Heart left ventricle (tissue), 16 donors: ENCODE results near the gene ARF3. TPM values are rescaled to one million over a fixed set of nuclear protein-coding genes. Genes with fewer than 3 reads are reported as not detected.
"Not testable (repeated sequence)": the region's sequence is repeated elsewhere in the genome, so short reads cannot be mapped to it uniquely, and the experiment has no call there.

ENCODE experiments used
- ATAC-seq, 4 donors: fragments of 200-7000 bp; cut with Tn5 transposase; one replicate each; pipeline ENCODE4 v1.9.1; 2020 to 2022; ENCODE audit warnings: moderate library complexity in 4 of 4, mild to moderate bottlenecking in 3 of 4, moderate number of reproducible peaks in 1 of 4
- DNase-seq, 5 donors: peaks; one replicate each; pipeline ENCODE4 v3.0.0-alpha.2; 2020
- H3K27ac ChIP-seq, 12 donors: fragments of 200-600 bp; sonication (generic) in 4 of 12; one replicate each; pipeline versions ENCODE4 v1.5.0 to v1.8.0; 2016 to 2022; ENCODE audit warnings: mild to moderate bottlenecking in 2 of 12
- H3K27me3 ChIP-seq, 9 donors: fragments of 200-600 bp; sonication (generic) in 2 of 9; one replicate each; pipeline versions ENCODE4 v1.5.1 to v1.8.0; 2016 to 2022; ENCODE audit warnings: mild to moderate bottlenecking in 3 of 9
- H3K36me3 ChIP-seq, 9 donors: fragments of 200-600 bp; sonication (generic) in 2 of 9; one replicate each; pipeline versions ENCODE4 v1.5.0 to v1.8.0; 2018 to 2022; ENCODE audit warnings: mild to moderate bottlenecking in 2 of 9
- H3K4me1 ChIP-seq, 12 donors: fragments of 200-600 bp; sonication (generic) in 4 of 12; one replicate each; pipeline versions ENCODE4 v1.5.0 to v1.8.0; 2016 to 2022; ENCODE audit warnings: mild to moderate bottlenecking in 3 of 12
- H3K4me3 ChIP-seq, 12 donors: fragments of 200-600 bp; sonication (generic) in 4 of 12; one replicate each; pipeline versions ENCODE4 v1.5.0 to v1.8.0; 2017 to 2022; ENCODE audit warnings: mild to moderate bottlenecking in 9 of 12, moderate library complexity in 4 of 12
- H3K9me3 ChIP-seq, 12 donors: fragments of 200-600 bp; sonication (generic) in 4 of 12; one replicate each; pipeline versions ENCODE4 v1.5.0 to v1.8.0; 2016 to 2022; ENCODE audit warnings: mild to moderate bottlenecking in 1 of 12
- POLR2A ChIP-seq, 2 donors: fragments of 450-650 bp; IDR thresholded peaks; one replicate each; pipeline ENCODE4 v1.6.1; 2017; ENCODE audit warnings: antibody characterized with exemption in 2 of 2, mild to moderate bottlenecking in 2 of 2, moderate library complexity in 2 of 2
- WGBS, 4 donors: extraction: QIAGEN DNeasy Blood & Tissue Kit in 2 of 4; methylation state at CpG; one replicate each; pipeline versions ENCODE4 v1.1.5 to v1.1.7; 2013 to 2018; 5-methylcytosine and 5-hydroxymethylcytosine counted together
- intact Hi-C, 10 donors: fragments of 100-400 bp; cut with DNase I; formaldehyde crosslinking; loops; one replicate each; pipeline versions ENCODE4 v1.11.1 to v1.14.2; 2022
- polyA plus RNA-seq, 2 donors: library from polyadenylated mRNA; stranded (reverse); fragments of 200-250 nt; gene quantifications; one replicate each; pipeline ENCODE4 v1.2.3, GENCODE V29; 2013
- total RNA-seq, 9 donors: library from RNA; depleted of rRNA in 2 of 9; stranded (reverse); fragments of >200 nt in 2 of 9; fragmentation: NEBNext Ultra II Directional in 3 of 9; extraction: Animal tissue kit (Norgen Biotek cat#: 25700) in 3 of 9; gene quantifications; one replicate each; pipeline versions ENCODE4 v1.1.0 to v1.2.4, GENCODE V29; 2016 to 2023
- TF ChIP-seq, protein P1 (sequence below), 12 donors: fragments of 200-600 bp; sonication (generic) in 4 of 12; IDR thresholded peaks; one replicate each; pipeline versions ENCODE4 v1.5.0 to v1.8.0; 2018 to 2022; ENCODE audit warnings: antibody characterized with exemption in 12 of 12, mild to moderate bottlenecking in 5 of 12
- donor health status: ischemic (EF 13 %, LVEDD 7.1; RV severe dilation, severe dysfunction).
- donor health status: healthy with polysubstance abuse.
- donor health status: DM: no; HTN: yes; CAD: no.
- donor health status: DM: no; HTN: no; CAD: no.
- donor health status: ischemic (EF 25% LVEDD 6.9; RV normal size, moderate dysfunction).
- donor health status: ischemic (EF 25% LVEDD 5.7; RV mildly dilated, moderate dysfunction).
- donor health status: healthy.
- donor health status: DM: yes; HTN: yes; CAD: no.
- donor health status: ischemic (EF 35%, LVEDD 5.7; RV mildly dilated, moderate dysfunction).
- donor health status: nonischemic (EF 11% LVEDD 7.7; RV severe dilation, severe dysfunction).
- donor health status: DM: yes; HTN: yes; CAD: no.
- donor health status: PGD.
- donor health status: ischemic (EF 29% LVEDD 5.4; RV normal size, mild dysfunction).
- donor health status: nonischemic (EF 23%, LVEDD 6.1; RV moderate dilation, normal function).

The ARF3 gene
- total and polyA plus RNA-seq, 11 donors = 35.8 to 130 (median 54.0) TPM

DNA sequence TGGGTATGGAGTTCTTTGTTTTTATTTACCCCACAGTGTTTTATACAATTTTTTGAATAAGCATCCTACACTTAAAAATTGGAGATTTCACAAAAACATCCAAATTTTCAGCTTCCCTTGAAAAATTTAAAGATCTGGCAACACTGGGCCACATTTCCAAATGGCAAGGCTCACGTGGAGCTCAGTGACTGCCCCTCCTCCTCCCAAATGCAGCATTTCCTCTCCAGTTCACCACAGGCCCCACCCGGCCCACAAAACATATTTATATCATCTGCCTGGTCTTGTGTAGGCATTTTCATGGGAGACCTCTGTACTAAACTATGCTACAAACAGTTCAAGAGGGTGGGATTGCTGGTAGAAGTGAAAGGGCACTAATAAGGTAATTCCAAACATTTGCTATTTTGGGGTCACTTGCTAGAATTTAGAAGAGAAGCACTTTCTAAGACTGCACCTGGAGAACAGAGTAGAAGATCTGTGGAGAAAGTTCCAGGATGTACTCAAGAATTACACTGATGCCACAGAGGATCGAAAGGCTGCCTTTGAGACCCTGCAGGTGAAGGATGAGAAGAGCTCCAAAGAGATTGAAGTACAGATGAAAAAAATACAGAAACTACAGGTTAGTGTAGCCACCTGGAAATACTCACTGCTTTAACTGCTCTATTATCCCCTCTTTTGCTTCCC, 39.3 kb downstream of the ARF3 start:
- no peaks in the 10 kb centered on the region for H3K27me3 ChIP-seq
- H3K4me3 ChIP-seq = peak overlapping the region in 1 of 12 donors; percentile 35
- peaks cover 0 to 16% (median 0%) of the 10 kb centered on the region in 12 donors for H3K4me1 ChIP-seq
- peak overlapping the region in 1 of 12 donors; percentile 51 for H3K27ac ChIP-seq
- H3K36me3 ChIP-seq = peaks cover 0 to 7% (median 0%) of the 10 kb centered on the region in 9 donors
- TF ChIP-seq, protein P1, sequence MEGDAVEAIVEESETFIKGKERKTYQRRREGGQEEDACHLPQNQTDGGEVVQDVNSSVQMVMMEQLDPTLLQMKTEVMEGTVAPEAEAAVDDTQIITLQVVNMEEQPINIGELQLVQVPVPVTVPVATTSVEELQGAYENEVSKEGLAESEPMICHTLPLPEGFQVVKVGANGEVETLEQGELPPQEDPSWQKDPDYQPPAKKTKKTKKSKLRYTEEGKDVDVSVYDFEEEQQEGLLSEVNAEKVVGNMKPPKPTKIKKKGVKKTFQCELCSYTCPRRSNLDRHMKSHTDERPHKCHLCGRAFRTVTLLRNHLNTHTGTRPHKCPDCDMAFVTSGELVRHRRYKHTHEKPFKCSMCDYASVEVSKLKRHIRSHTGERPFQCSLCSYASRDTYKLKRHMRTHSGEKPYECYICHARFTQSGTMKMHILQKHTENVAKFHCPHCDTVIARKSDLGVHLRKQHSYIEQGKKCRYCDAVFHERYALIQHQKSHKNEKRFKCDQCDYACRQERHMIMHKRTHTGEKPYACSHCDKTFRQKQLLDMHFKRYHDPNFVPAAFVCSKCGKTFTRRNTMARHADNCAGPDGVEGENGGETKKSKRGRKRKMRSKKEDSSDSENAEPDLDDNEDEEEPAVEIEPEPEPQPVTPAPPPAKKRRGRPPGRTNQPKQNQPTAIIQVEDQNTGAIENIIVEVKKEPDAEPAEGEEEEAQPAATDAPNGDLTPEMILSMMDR (IDR thresholded peaks at IDR 0.05) = no peak
- no peak for TF ChIP-seq POLR2A (IDR thresholded peaks at IDR 0.05)
- intact Hi-C loops = no loop called here
- ATAC-seq = no peak
- 63 to 65% (median 65%) methylated on average over 3 of the region's 3 CpGs for WGBS, 4 donors
- DNase-seq = no peak
- no peaks in the 10 kb centered on the region for H3K9me3 ChIP-seq

GRCh38 chr12:48910196-48910595, 47.1 kb downstream of the ARF3 start:
- ATAC-seq = no peak
- Histone ChIP-seq H3K9me3 (no peaks in the 10 kb centered on the region), H3K4me3 (no peak overlapping the region), H3K4me1 (no peaks in the 10 kb centered on the region), H3K27me3 (no peaks in the 10 kb centered on the region), H3K27ac (no peak overlapping the region), H3K36me3 (no peaks in the 10 kb centered on the region)
- no peak for DNase-seq
- intact Hi-C loops = no loop called here
- TF ChIP-seq, protein P1 (IDR thresholded peaks at IDR 0.05) = no peak
- TF ChIP-seq POLR2A (IDR thresholded peaks at IDR 0.05) = no peak

GRCh38 chr12:48909698-48910097, 47.6 kb downstream of the ARF3 start:
- ATAC-seq, H3K27ac ChIP-seq, H3K27me3 ChIP-seq, H3K36me3 ChIP-seq, H3K9me3 ChIP-seq, intact Hi-C loops, H3K4me3 ChIP-seq, H3K4me1 ChIP-seq, DNase-seq: not testable (repeated sequence)
- 82 to 87% (median 86%) methylated on average over 11 of the region's 11 CpGs for WGBS, 4 donors

GRCh38 chr12:48907245-48907644, 50.0 kb downstream of the ARF3 start:
- H3K4me3 ChIP-seq = no peak overlapping the region
- no peaks in the 10 kb centered on the region for H3K36me3 ChIP-seq
- H3K9me3 ChIP-seq = no peaks in the 10 kb centered on the region
- H3K27ac ChIP-seq = no peak overlapping the region
- DNase-seq (no peak), ATAC-seq (no peak)
- 61 to 67% (median 62%) methylated on average over 3 of the region's 3 CpGs for WGBS, 4 donors
- TF ChIP-seq, protein P1 (IDR thresholded peaks at IDR 0.05) = no peak
- no peak for TF ChIP-seq POLR2A (IDR thresholded peaks at IDR 0.05)
- peaks cover 0 to 15% (median 6%) of the 10 kb centered on the region in 12 donors for H3K4me1 ChIP-seq
- intact Hi-C loops = no loop called here
- H3K27me3 ChIP-seq = no peaks in the 10 kb centered on the region

DNA sequence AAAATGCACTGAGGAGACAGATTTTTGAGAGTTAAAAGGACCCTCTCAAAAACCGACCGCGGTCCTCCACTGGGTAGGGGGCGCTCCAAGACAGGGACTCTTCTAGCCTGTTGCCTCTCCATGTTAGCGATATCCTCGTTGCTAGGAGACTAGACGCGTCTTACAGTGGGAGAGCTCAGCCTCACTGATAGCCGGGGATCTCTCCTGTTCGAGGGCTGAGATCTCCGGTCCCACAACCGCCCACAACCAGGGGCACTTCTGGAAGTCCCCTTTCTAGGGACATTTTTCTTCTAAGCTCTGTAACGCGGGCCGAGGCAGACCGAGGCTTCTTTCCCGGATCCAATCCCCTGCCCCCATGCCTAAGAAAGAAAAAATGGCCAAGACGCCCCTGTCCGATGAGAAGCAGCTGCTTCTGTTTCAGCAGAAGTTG, 53.3 kb downstream of the ARF3 start:
- H3K4me3 ChIP-seq = peak overlapping the region in 11 of 12 donors; percentile 19 to 61 (median 50)
- intact Hi-C loops = no loop called here
- H3K9me3 ChIP-seq = no peaks in the 10 kb centered on the region
- peaks cover 0 to 15% (median 6%) of the 10 kb centered on the region in 12 donors for H3K4me1 ChIP-seq
- DNase-seq = peak; percentile 75 to 79 (median 78)
- ATAC-seq = peak; percentile 71 to 94 (median 94)
- no peaks in the 10 kb centered on the region for H3K27me3 ChIP-seq
- H3K36me3 ChIP-seq = no peaks in the 10 kb centered on the region
- no peak for TF ChIP-seq POLR2A (IDR thresholded peaks at IDR 0.05)
- TF ChIP-seq, protein P1 (IDR thresholded peaks at IDR 0.05) = peak; percentile 39 to 82 (median 67)
- no peak overlapping the region for H3K27ac ChIP-seq
- 1 to 2% (median 2%) methylated on average over 19 of the region's 19 CpGs for WGBS, 4 donors
